AG09319 (cell line): ENCODE results near the gene FARS2.

Experiments
- DNase-seq: peaks from one replicate; pipeline ENCODE4 v3.0.0-alpha.2; 2010; ENCODE audit warnings: low read depth; ENCODE audit errors: extremely low read depth
- TF ChIP-seq, protein P1 (sequence below): IDR thresholded peaks from 2 replicates; pipeline ENCODE4 v1.5.1; 2011; ENCODE audit warnings: low read depth, mild to moderate bottlenecking, inconsistent platforms, low read length, moderate library complexity

Gene FARS2

DNA sequence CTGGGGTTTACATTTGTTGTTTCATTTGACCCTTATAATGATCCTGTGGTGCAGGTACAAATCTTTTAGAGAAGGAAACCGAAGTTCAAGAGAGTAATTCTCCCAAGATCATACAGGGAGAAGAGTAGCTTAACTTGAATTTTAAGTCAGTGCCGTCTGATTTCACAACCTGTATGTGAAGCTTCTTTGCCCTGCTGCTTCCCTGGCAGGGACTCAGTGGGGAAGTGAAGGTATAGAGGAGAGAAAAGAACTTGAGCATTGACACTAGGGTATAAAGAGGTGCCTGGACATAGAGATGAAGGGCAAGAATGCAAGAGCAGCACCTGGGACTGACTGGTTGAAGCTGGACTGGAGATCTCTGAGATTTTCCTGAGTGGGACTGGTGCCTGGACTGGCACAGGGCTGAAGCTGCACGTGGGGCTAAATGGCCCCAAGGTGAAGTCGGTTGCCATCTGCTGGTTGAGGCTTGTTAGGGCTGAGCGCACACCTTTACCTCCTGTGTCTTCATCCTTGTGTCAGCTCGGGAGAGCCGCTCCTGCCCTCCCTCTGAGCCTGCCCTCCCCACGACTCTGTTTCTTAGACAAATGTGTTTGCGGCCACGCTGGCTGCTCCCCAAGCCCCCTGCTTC lies 41.8 kb downstream of the FARS2 start:
- DNase-seq: no peak
- TF ChIP-seq, protein P1, sequence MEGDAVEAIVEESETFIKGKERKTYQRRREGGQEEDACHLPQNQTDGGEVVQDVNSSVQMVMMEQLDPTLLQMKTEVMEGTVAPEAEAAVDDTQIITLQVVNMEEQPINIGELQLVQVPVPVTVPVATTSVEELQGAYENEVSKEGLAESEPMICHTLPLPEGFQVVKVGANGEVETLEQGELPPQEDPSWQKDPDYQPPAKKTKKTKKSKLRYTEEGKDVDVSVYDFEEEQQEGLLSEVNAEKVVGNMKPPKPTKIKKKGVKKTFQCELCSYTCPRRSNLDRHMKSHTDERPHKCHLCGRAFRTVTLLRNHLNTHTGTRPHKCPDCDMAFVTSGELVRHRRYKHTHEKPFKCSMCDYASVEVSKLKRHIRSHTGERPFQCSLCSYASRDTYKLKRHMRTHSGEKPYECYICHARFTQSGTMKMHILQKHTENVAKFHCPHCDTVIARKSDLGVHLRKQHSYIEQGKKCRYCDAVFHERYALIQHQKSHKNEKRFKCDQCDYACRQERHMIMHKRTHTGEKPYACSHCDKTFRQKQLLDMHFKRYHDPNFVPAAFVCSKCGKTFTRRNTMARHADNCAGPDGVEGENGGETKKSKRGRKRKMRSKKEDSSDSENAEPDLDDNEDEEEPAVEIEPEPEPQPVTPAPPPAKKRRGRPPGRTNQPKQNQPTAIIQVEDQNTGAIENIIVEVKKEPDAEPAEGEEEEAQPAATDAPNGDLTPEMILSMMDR: no peak

DNA sequence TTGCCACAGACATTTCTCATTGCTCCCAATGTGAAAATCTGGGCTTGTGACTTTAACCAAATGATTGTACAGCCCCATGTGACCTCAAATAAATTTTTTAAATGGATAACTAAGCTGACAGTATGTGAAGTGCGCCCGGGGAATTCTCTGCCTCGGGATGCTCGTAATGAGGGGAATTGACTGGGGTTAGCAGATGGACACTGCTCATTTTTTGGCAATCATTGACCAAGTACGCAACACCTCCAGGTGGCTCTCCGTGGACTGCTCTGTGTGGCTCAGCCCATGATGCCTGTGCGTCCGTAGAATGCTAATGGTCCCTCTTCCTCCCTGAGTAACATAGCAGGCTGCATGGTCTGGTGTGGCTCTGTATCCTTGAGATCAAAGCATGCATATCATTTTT lies 42.4 kb downstream of the FARS2 start:
- TF ChIP-seq, protein P1: no peak
- DNase-seq: no peak

DNA sequence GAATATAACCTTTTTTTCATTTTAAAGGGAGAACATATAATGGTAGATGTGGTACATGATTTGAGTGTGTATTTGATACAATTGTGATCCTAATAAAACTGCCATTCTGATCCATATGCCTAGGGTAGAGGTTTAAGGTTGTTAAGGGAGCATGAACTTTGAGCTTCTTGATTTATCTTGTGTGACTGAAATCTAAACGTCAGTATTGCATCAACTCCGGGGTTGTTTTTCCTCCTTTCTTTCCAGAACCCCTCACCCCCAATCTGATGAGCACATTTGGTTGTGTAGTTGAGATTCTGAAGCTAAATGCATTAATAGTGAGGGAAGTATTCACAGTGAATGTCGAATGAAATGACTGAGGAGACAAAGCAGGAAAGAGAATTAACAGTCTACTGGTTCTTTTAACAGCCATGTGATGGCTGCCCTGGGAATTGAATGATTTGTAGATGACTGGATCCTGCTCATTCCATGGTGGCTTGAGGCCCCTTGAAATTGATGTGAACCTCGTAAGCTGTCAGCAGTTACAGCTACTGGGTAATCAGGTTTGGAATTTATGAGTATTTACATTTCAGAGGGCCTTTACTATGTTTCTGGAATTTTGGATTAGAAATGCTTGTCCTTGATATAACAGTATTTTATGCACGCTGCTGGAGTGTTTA lies 44.8 kb downstream of the FARS2 start:
- TF ChIP-seq, protein P1: no peak
- no peak for DNase-seq

DNA sequence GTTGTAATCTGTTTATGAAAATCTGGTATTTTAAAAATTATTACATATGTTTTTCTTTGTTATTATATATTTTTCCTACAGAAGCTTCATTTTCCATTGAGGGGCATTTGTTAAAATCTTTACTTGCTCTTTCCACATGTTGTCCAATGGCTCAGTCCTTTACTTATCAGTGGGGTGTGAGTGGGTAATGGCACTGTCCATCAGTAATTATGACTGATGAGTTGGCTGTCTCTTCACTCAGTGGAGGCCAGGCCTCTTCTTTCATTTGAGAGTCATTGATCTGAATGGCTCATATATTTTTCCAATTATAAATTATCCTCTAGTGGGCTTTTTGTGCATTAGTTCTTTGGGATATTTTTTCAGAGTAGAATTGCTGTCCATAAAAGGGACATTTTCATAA lies 45.7 kb downstream of the FARS2 start:
- DNase-seq: no peak
- TF ChIP-seq, protein P1: no peak

DNA sequence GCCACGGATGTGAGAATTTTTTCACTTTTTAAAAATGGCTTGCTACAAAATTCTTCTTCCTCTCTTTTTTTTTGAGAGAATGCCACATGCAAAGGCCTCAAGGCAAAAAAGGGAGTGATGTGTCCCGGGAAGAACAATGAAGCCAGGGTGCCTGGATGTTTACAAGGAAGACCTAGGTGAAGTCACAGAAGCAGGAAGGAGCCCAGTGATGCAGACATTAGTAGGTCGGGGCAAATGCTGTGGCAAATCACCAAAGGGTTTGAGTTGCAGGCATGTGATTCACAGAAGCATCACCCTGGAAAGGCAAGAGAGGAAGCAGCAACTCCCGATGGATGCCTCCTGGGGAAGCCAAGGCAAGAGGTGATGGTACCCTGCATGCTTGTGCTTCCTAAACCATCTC lies 46.8 kb downstream of the FARS2 start:
- TF ChIP-seq, protein P1: no peak
- no peak for DNase-seq

DNA sequence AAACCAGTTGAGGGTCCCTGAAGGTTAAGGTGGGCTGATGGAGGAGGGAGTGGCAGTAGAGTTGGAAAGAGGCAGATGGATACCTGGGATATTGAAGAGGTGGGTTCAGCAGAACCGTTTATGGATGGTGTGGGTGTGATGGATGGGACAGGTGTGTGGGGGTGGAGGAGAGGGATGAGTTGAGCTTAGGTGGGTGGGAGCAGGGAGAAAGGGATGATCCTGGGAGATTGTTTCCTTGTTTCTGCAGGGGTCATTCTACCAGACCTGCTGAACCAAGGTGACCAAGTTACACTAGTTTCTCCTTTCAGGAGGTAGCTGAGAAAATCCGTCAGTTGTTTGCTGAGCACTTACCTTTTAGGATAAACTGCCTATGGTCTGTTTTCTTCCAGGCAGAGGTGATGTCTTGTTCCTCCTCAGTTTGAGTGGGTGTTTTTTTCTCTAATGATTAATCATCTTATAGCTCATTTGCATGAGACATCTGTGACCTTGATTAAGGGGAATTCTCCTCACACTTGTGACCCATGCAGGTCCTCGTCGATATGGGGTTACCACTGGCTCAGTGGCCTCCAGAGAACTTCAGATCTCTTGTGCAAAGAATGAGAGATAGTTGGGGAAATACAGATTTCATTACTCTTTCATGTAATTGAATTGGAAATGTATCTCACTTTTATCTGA lies 53.0 kb downstream of the FARS2 start:
- TF ChIP-seq, protein P1: no peak
- DNase-seq: no peak

DNA sequence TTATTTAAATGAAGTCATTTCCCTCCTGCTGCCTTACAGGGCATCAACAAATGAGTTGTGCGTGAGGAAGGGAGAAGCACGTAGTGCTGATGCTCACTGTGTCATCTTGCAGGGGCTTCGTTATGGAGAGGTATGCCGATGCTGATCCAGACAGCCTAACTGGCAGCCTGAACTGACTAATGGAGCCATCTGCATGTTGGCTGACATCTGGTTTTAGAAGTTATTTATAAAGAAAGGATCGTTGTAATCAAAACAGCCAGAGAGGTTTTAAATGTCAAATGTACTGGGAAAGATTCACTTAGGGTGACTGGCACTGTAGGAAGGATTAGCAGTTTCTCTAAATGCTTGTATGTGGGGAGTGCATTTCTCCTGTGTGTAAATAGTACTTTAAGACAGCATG lies 54.6 kb downstream of the FARS2 start:
- DNase-seq: peak; percentile 14
- TF ChIP-seq, protein P1: no peak
